ENCODE measurements around the gene ZNF683.
"Not testable (repeated sequence)": the region's sequence is repeated elsewhere in the genome, so short reads cannot be mapped to it uniquely, and the experiment has no call there.

Gene ZNF683

GRCh38 chr1:26372611-26373010, at the start of gene ZNF683:
Gene ZNF683 (minus strand): TSS chr1:26372750. CDS start chr1:26368571, 4,179 bp downstream.
- not testable (repeated sequence) for DNase-seq (ENCODE audit: low spot score); FAIRE-seq

GRCh38 chr1:26419494-26419893, 46.9 kb upstream of the ZNF683 start:
- FAIRE-seq = no peak
- DNase-seq (ENCODE audit: low spot score) = no peak

- FAIRE-seq (no peak), DNase-seq (ENCODE audit: low spot score) (no peak)
Measured at GRCh38 chr1:26418865-26419349, 46.4 kb upstream of the ZNF683 start.

GRCh38 chr1:26417111-26417759, 44.7 kb upstream of the ZNF683 start:
- peak; percentile 46 for DNase-seq (ENCODE audit: low spot score)

GRCh38 chr1:26413031-26413430, 40.5 kb upstream of the ZNF683 start:
- DNase-seq (ENCODE audit: low spot score) (no peak), FAIRE-seq (no peak)

More at GRCh38 chr1:26417111-26417759, 44.7 kb upstream of the ZNF683 start:
- FAIRE-seq = no peak

GRCh38 chr1:26412180-26412840, 39.8 kb upstream of the ZNF683 start:
- FAIRE-seq (no peak), DNase-seq (ENCODE audit: low spot score) (no peak)

- FAIRE-seq (no peak), DNase-seq (ENCODE audit: low spot score) (no peak)
Measured at GRCh38 chr1:26411624-26412074, 39.1 kb upstream of the ZNF683 start.

GRCh38 chr1:26410706-26411623, 38.4 kb upstream of the ZNF683 start, which contains the start of gene LIN28A:
Gene LIN28A (plus strand): TSS chr1:26410817. CDS start chr1:26410892, 75 bp downstream.
- no peak for DNase-seq (ENCODE audit: low spot score)
- FAIRE-seq = no peak

- DNase-seq (ENCODE audit: low spot score) (no peak), FAIRE-seq (no peak)
Measured at GRCh38 chr1:26409191-26409807, 36.7 kb upstream of the ZNF683 start.

- FAIRE-seq (no peak), DNase-seq (ENCODE audit: low spot score) (peak; percentile 41)
Measured at GRCh38 chr1:26408604-26409003, 36.1 kb upstream of the ZNF683 start.

GRCh38 chr1:26405281-26405915, 32.8 kb upstream of the ZNF683 start:
- FAIRE-seq = no peak
- no peak for DNase-seq (ENCODE audit: low spot score)

- DNase-seq (ENCODE audit: low spot score) (no peak), FAIRE-seq (no peak)
Measured at GRCh38 chr1:26404641-26405040, 32.1 kb upstream of the ZNF683 start.

GRCh38 chr1:26403656-26404055, 31.1 kb upstream of the ZNF683 start:
- FAIRE-seq (no peak), DNase-seq (ENCODE audit: low spot score) (no peak)

GRCh38 chr1:26401891-26402290, 29.3 kb upstream of the ZNF683 start:
- no peak for DNase-seq (ENCODE audit: low spot score)
- FAIRE-seq = no peak

GRCh38 chr1:26399034-26399433, 26.5 kb upstream of the ZNF683 start:
- DNase-seq (ENCODE audit: low spot score) (no peak), FAIRE-seq (no peak)

- no peak for FAIRE-seq
- no peak for DNase-seq (ENCODE audit: low spot score)
Measured at GRCh38 chr1:26395754-26396153, 23.2 kb upstream of the ZNF683 start.

- FAIRE-seq = no peak
Measured at GRCh38 chr1:26391450-26391849, 18.9 kb upstream of the ZNF683 start.

GRCh38 chr1:26389604-26390247, 17.2 kb upstream of the ZNF683 start:
- no peak for FAIRE-seq
- DNase-seq (ENCODE audit: low spot score) = no peak

More at GRCh38 chr1:26391450-26391849, 18.9 kb upstream of the ZNF683 start:
- DNase-seq (ENCODE audit: low spot score) = peak; percentile 34

- DNase-seq (ENCODE audit: low spot score) (peak; percentile 10), FAIRE-seq (no peak)
Measured at GRCh38 chr1:26388791-26389445, 16.4 kb upstream of the ZNF683 start.

GRCh38 chr1:26387447-26387846, 14.9 kb upstream of the ZNF683 start:
- DNase-seq (ENCODE audit: low spot score) = peak; percentile 82
- FAIRE-seq = peak; percentile 64

Data from RCC 7860 (cell line).